ENCODE measurements around the gene C10orf90.

C10orf90 gene

GRCh38 chr10:126661841-126662515 is 8.5 kb downstream of the C10orf90 start:
- H3K36me3 ChIP-seq (ENCODE audit: control insufficient read depth, insufficient read depth, low read length), result no peaks in the 10 kb centered on the region
- DNase-seq, result no peak
- no peaks in the 10 kb centered on the region for H3K27me3 ChIP-seq (replicated peaks; ENCODE audit: control insufficient read depth, insufficient read depth, low read length, poor library complexity, severe bottlenecking)
- H3K4me3 ChIP-seq (ENCODE audit: insufficient read depth, low read depth, low read length, poor library complexity, severe bottlenecking), result no peak overlapping the region
- H3K9me3 ChIP-seq (ENCODE audit: control insufficient read depth, low read length), result no peaks in the 10 kb centered on the region
- no peaks in the 10 kb centered on the region for H3K4me1 ChIP-seq (ENCODE audit: control insufficient read depth, insufficient read depth, low read length, poor library complexity, severe bottlenecking)
- no peak overlapping the region for H3K27ac ChIP-seq (ENCODE audit: insufficient read depth, low read length, poor library complexity, severe bottlenecking)

GRCh38 chr10:126661356-126661755 is 9.1 kb downstream of the C10orf90 start:
- H3K4me3 ChIP-seq (ENCODE audit: insufficient read depth, low read depth, low read length, poor library complexity, severe bottlenecking), result no peak overlapping the region
- H3K9me3 ChIP-seq (ENCODE audit: control insufficient read depth, low read length), result no peaks in the 10 kb centered on the region
- H3K36me3 ChIP-seq (ENCODE audit: control insufficient read depth, insufficient read depth, low read length), result no peaks in the 10 kb centered on the region
- H3K27me3 ChIP-seq (replicated peaks; ENCODE audit: control insufficient read depth, insufficient read depth, low read length, poor library complexity, severe bottlenecking), result no peaks in the 10 kb centered on the region
- no peak overlapping the region for H3K27ac ChIP-seq (ENCODE audit: insufficient read depth, low read length, poor library complexity, severe bottlenecking)
- no peak for DNase-seq
- no peaks in the 10 kb centered on the region for H3K4me1 ChIP-seq (ENCODE audit: control insufficient read depth, insufficient read depth, low read length, poor library complexity, severe bottlenecking)

GRCh38 chr10:126659750-126660149 is 10.7 kb downstream of the C10orf90 start:
- Histone ChIP-seq H3K36me3 (ENCODE audit: control insufficient read depth, insufficient read depth, low read length) (no peaks in the 10 kb centered on the region), H3K27me3 (replicated peaks; ENCODE audit: control insufficient read depth, insufficient read depth, low read length, poor library complexity, severe bottlenecking) (no peaks in the 10 kb centered on the region), H3K9me3 (ENCODE audit: control insufficient read depth, low read length) (no peaks in the 10 kb centered on the region), H3K4me1 (ENCODE audit: control insufficient read depth, insufficient read depth, low read length, poor library complexity, severe bottlenecking) (no peaks in the 10 kb centered on the region), H3K4me3 (ENCODE audit: insufficient read depth, low read depth, low read length, poor library complexity, severe bottlenecking) (no peak overlapping the region), H3K27ac (ENCODE audit: insufficient read depth, low read length, poor library complexity, severe bottlenecking) (no peak overlapping the region)
- no peak for DNase-seq

GRCh38 chr10:126658928-126659327 is 11.6 kb downstream of the C10orf90 start:
- H3K27ac ChIP-seq (ENCODE audit: insufficient read depth, low read length, poor library complexity, severe bottlenecking), result no peak overlapping the region
- H3K4me1 ChIP-seq (ENCODE audit: control insufficient read depth, insufficient read depth, low read length, poor library complexity, severe bottlenecking), result no peaks in the 10 kb centered on the region
- H3K27me3 ChIP-seq (replicated peaks; ENCODE audit: control insufficient read depth, insufficient read depth, low read length, poor library complexity, severe bottlenecking), result no peaks in the 10 kb centered on the region
- H3K36me3 ChIP-seq (ENCODE audit: control insufficient read depth, insufficient read depth, low read length), result no peaks in the 10 kb centered on the region
- H3K9me3 ChIP-seq (ENCODE audit: control insufficient read depth, low read length), result no peaks in the 10 kb centered on the region
- no peak for DNase-seq
- H3K4me3 ChIP-seq (ENCODE audit: insufficient read depth, low read depth, low read length, poor library complexity, severe bottlenecking), result no peak overlapping the region

- no peaks in the 10 kb centered on the region for H3K36me3 ChIP-seq (ENCODE audit: control insufficient read depth, insufficient read depth, low read length)
- H3K27me3 ChIP-seq (replicated peaks; ENCODE audit: control insufficient read depth, insufficient read depth, low read length, poor library complexity, severe bottlenecking), result no peaks in the 10 kb centered on the region
- DNase-seq, result no peak
- H3K27ac ChIP-seq (ENCODE audit: insufficient read depth, low read length, poor library complexity, severe bottlenecking), result no peak overlapping the region
- H3K4me1 ChIP-seq (ENCODE audit: control insufficient read depth, insufficient read depth, low read length, poor library complexity, severe bottlenecking), result no peaks in the 10 kb centered on the region
- H3K9me3 ChIP-seq (ENCODE audit: control insufficient read depth, low read length), result no peaks in the 10 kb centered on the region
- no peak overlapping the region for H3K4me3 ChIP-seq (ENCODE audit: insufficient read depth, low read depth, low read length, poor library complexity, severe bottlenecking)
Measured at GRCh38 chr10:126654579-126654978, 15.9 kb downstream of the C10orf90 start.

GRCh38 chr10:126651467-126651866 is 19.0 kb downstream of the C10orf90 start:
- Histone ChIP-seq H3K27me3 (replicated peaks; ENCODE audit: control insufficient read depth, insufficient read depth, low read length, poor library complexity, severe bottlenecking) (no peaks in the 10 kb centered on the region), H3K36me3 (ENCODE audit: control insufficient read depth, insufficient read depth, low read length) (no peaks in the 10 kb centered on the region), H3K9me3 (ENCODE audit: control insufficient read depth, low read length) (no peaks in the 10 kb centered on the region), H3K27ac (ENCODE audit: insufficient read depth, low read length, poor library complexity, severe bottlenecking) (no peak overlapping the region), H3K4me1 (ENCODE audit: control insufficient read depth, insufficient read depth, low read length, poor library complexity, severe bottlenecking) (no peaks in the 10 kb centered on the region), H3K4me3 (ENCODE audit: insufficient read depth, low read depth, low read length, poor library complexity, severe bottlenecking) (no peak overlapping the region)
- no peak for DNase-seq

GRCh38 chr10:126650161-126650560 is 20.3 kb downstream of the C10orf90 start:
- Histone ChIP-seq H3K36me3 (ENCODE audit: control insufficient read depth, insufficient read depth, low read length) (no peaks in the 10 kb centered on the region), H3K27me3 (replicated peaks; ENCODE audit: control insufficient read depth, insufficient read depth, low read length, poor library complexity, severe bottlenecking) (no peaks in the 10 kb centered on the region), H3K9me3 (ENCODE audit: control insufficient read depth, low read length) (no peaks in the 10 kb centered on the region), H3K4me1 (ENCODE audit: control insufficient read depth, insufficient read depth, low read length, poor library complexity, severe bottlenecking) (no peaks in the 10 kb centered on the region), H3K4me3 (ENCODE audit: insufficient read depth, low read depth, low read length, poor library complexity, severe bottlenecking) (no peak overlapping the region), H3K27ac (ENCODE audit: insufficient read depth, low read length, poor library complexity, severe bottlenecking) (no peak overlapping the region)
- no peak for DNase-seq

GRCh38 chr10:126647116-126647515 is 23.4 kb downstream of the C10orf90 start:
- no peaks in the 10 kb centered on the region for H3K9me3 ChIP-seq (ENCODE audit: control insufficient read depth, low read length)
- H3K4me1 ChIP-seq (ENCODE audit: control insufficient read depth, insufficient read depth, low read length, poor library complexity, severe bottlenecking), result no peaks in the 10 kb centered on the region
- DNase-seq, result no peak

GRCh38 chr10:126646110-126646509 is 24.4 kb downstream of the C10orf90 start:
- Histone ChIP-seq H3K9me3 (ENCODE audit: control insufficient read depth, low read length) (no peaks in the 10 kb centered on the region), H3K36me3 (ENCODE audit: control insufficient read depth, insufficient read depth, low read length) (no peaks in the 10 kb centered on the region), H3K4me3 (ENCODE audit: insufficient read depth, low read depth, low read length, poor library complexity, severe bottlenecking) (no peak overlapping the region), H3K4me1 (ENCODE audit: control insufficient read depth, insufficient read depth, low read length, poor library complexity, severe bottlenecking) (no peaks in the 10 kb centered on the region), H3K27me3 (replicated peaks; ENCODE audit: control insufficient read depth, insufficient read depth, low read length, poor library complexity, severe bottlenecking) (no peaks in the 10 kb centered on the region), H3K27ac (ENCODE audit: insufficient read depth, low read length, poor library complexity, severe bottlenecking) (no peak overlapping the region)
- DNase-seq, result no peak

More at GRCh38 chr10:126647116-126647515, 23.4 kb downstream of the C10orf90 start:
- Histone ChIP-seq H3K36me3 (ENCODE audit: control insufficient read depth, insufficient read depth, low read length) (no peaks in the 10 kb centered on the region), H3K4me3 (ENCODE audit: insufficient read depth, low read depth, low read length, poor library complexity, severe bottlenecking) (no peak overlapping the region), H3K27ac (ENCODE audit: insufficient read depth, low read length, poor library complexity, severe bottlenecking) (no peak overlapping the region), H3K27me3 (replicated peaks; ENCODE audit: control insufficient read depth, insufficient read depth, low read length, poor library complexity, severe bottlenecking) (no peaks in the 10 kb centered on the region)

GRCh38 chr10:126640401-126640800 is 30.1 kb downstream of the C10orf90 start:
- no peaks in the 10 kb centered on the region for H3K27me3 ChIP-seq (replicated peaks; ENCODE audit: control insufficient read depth, insufficient read depth, low read length, poor library complexity, severe bottlenecking)
- no peaks in the 10 kb centered on the region for H3K36me3 ChIP-seq (ENCODE audit: control insufficient read depth, insufficient read depth, low read length)
- DNase-seq, result no peak
- H3K4me1 ChIP-seq (ENCODE audit: control insufficient read depth, insufficient read depth, low read length, poor library complexity, severe bottlenecking), result no peaks in the 10 kb centered on the region
- no peak overlapping the region for H3K27ac ChIP-seq (ENCODE audit: insufficient read depth, low read length, poor library complexity, severe bottlenecking)
- no peaks in the 10 kb centered on the region for H3K9me3 ChIP-seq (ENCODE audit: control insufficient read depth, low read length)
- H3K4me3 ChIP-seq (ENCODE audit: insufficient read depth, low read depth, low read length, poor library complexity, severe bottlenecking), result no peak overlapping the region

All from effector memory CD4-positive, alpha-beta T cell (primary cell).